Endothelial cell of umbilical vein (primary cell): ENCODE results near the gene KIF25. TPM values are rescaled to one million over a fixed set of nuclear protein-coding genes. Genes with fewer than 3 reads are reported as not detected.

Experiments used
- BruUV-seq: library from RNA; stranded (reverse); fragments of 400-500 nt; replicated peaks from 2 replicates; lab custom pipeline; 2021; lab: Mats Ljungman, UMichigan
- CTCF ChIA-PET: fragments of 300-600, 350-600 bp; sonication (Branson Sonifier 250); formaldehyde crosslinking; loops from one replicate; lab custom pipeline; 2021; ENCODE audit warnings: antibody characterized with exemption, inconsistent platforms; lab: Charles Lee
- POLR2A ChIA-PET: fragments of 300-600, 350-600 bp; sonication (Branson Sonifier 250); formaldehyde crosslinking; loops from one replicate; lab custom pipeline; 2021; ENCODE audit warnings: antibody characterized with exemption, inconsistent platforms; lab: Charles Lee
- DNase-seq: peaks from one replicate; pipeline ENCODE4 v3.0.0-alpha.2; 2011; ENCODE audit warnings: low read depth, low spot score
- FAIRE-seq: peaks from 2 replicates; lab custom pipeline; 2011; peaks lifted over from hg19 to GRCh38; lab: Jason Lieb, UNC
- H2AFZ ChIP-seq: 2 replicates; pipeline ENCODE4 v1.6.0; 2012; ENCODE audit warnings: low read depth, low read length, control low read depth, inconsistent platforms
- H3K27ac ChIP-seq: 2 replicates; pipeline ENCODE4 v1.5.1; 2011; ENCODE audit warnings: low read depth, mild to moderate bottlenecking, control low read depth, low read length, moderate library complexity; ENCODE audit not compliant: insufficient read depth
- H3K27me3 ChIP-seq, 2 experiments: 2 replicates each; pipeline versions ENCODE4 v1.6.0 to v1.6.1; 2011; ENCODE audit warnings: low read length in 2 of 2, mixed read lengths in 1 of 2; ENCODE audit not compliant: control insufficient read depth in 2 of 2, insufficient read depth in 2 of 2
- H3K36me3 ChIP-seq, 2 experiments: 2 replicates in 1 of 2; 3 replicates in 1 of 2; pipeline ENCODE4 v1.5.1; 2011; ENCODE audit warnings: low read length in 2 of 2, mild to moderate bottlenecking in 1 of 2, moderate library complexity in 1 of 2; ENCODE audit not compliant: control insufficient read depth in 2 of 2, insufficient read depth in 2 of 2; ENCODE audit errors: extremely low read depth in 1 of 2
- H3K4me1 ChIP-seq: 3 replicates; pipeline ENCODE4 v1.5.1; 2011; ENCODE audit warnings: mild to moderate bottlenecking, low read length; ENCODE audit not compliant: control insufficient read depth, insufficient read depth; ENCODE audit errors: extremely low read depth
- H3K4me2 ChIP-seq: 2 replicates; pipeline ENCODE4 v1.6.1; 2011; ENCODE audit warnings: low read length, control low read depth, mixed read lengths; ENCODE audit not compliant: insufficient read depth
- H3K4me3 ChIP-seq, 3 experiments: fragments of 200-600 bp in 1 of 3; sonication (generic), shearing (Covaris generic) in 1 of 3; replicated peaks in 1 of 3; 2 replicates each; pipeline ENCODE4 v1.5.1; 2011 to 2016; ENCODE audit warnings: control low read depth in 3 of 3, low read length in 3 of 3, mild to moderate bottlenecking in 2 of 3, inconsistent platforms in 1 of 3, low read depth in 1 of 3, moderate library complexity in 1 of 3; ENCODE audit not compliant: insufficient read depth in 1 of 3
- H3K79me2 ChIP-seq: 2 replicates; pipeline ENCODE4 v1.6.0; 2012; ENCODE audit warnings: low read length, inconsistent platforms; ENCODE audit not compliant: control insufficient read depth, insufficient read depth
- H3K9ac ChIP-seq: replicated peaks from 2 replicates; pipeline ENCODE3; 2011; ENCODE audit warnings: low read length, control low read depth; ENCODE audit not compliant: insufficient read depth; ENCODE audit errors: extremely low read depth
- H3K9me1 ChIP-seq: replicated peaks from 3 replicates; pipeline ENCODE4 v1.6.0; 2011; ENCODE audit warnings: mild to moderate bottlenecking, low read length; ENCODE audit not compliant: control insufficient read depth, insufficient read depth; ENCODE audit errors: extremely low read depth
- H3K9me3 ChIP-seq: replicated peaks from 2 replicates; pipeline ENCODE4 v1.5.1; 2012; ENCODE audit warnings: low read length, inconsistent platforms; ENCODE audit not compliant: control insufficient read depth, insufficient read depth
- H4K20me1 ChIP-seq: replicated peaks from 2 replicates; pipeline ENCODE3; 2011; ENCODE audit warnings: mild to moderate bottlenecking, low read length; ENCODE audit not compliant: control insufficient read depth, insufficient read depth; ENCODE audit errors: extremely low read depth
- EZH2 ChIP-seq: IDR thresholded peaks from 2 replicates; pipeline ENCODE4 v1.6.1; 2012; ENCODE audit warnings: borderline replicate concordance, low read depth, mild to moderate bottlenecking, moderate library complexity, low read length, inconsistent platforms; ENCODE audit not compliant: severe bottlenecking
- FOS ChIP-seq: IDR thresholded peaks from 2 replicates; pipeline ENCODE4 v1.6.1; 2011; ENCODE audit warnings: mild to moderate bottlenecking, low read length, moderate library complexity, borderline replicate concordance; ENCODE audit not compliant: insufficient read depth
- GATA2 ChIP-seq: IDR thresholded peaks from 2 replicates; pipeline ENCODE4 v1.7.0; 2011; ENCODE audit warnings: low read depth, mild to moderate bottlenecking, moderate library complexity, mixed read lengths, low read length; ENCODE audit not compliant: insufficient read length, insufficient read depth
- JUN ChIP-seq: IDR thresholded peaks from 2 replicates; pipeline ENCODE4 v1.6.1; 2011; ENCODE audit warnings: borderline replicate concordance, low read depth; ENCODE audit not compliant: insufficient read length, insufficient read depth
- MYC ChIP-seq: IDR thresholded peaks from one replicate; pipeline ENCODE4 v1.6.1; 2011; ENCODE audit warnings: mild to moderate bottlenecking, low read depth, low read length
- POLR2A ChIP-seq: IDR thresholded peaks from 2 replicates; pipeline ENCODE4 v1.6.1; 2012; ENCODE audit warnings: low read depth, mild to moderate bottlenecking, control low read depth, low read length
- POLR2AphosphoS5 ChIP-seq: IDR thresholded peaks from 2 replicates; pipeline ENCODE4 v1.6.1; 2012; ENCODE audit warnings: low read depth, mild to moderate bottlenecking, control low read depth, low read length, moderate library complexity; ENCODE audit not compliant: insufficient read depth
- dilution Hi-C: fragments of 300-500 bp; cut with MboI; formaldehyde crosslinking; loops from one replicate; pipeline ENCODE4 v1.15.0; 2019; ENCODE audit warnings: low sequenced_read_pairs; ENCODE audit not compliant: extremely low pct_ligation_motif_present
- intact Hi-C: fragments of 100-400 bp; cut with micrococcal nuclease; formaldehyde crosslinking; loops from one replicate; pipeline ENCODE4 v1.10.0; 2022
- polyA plus RNA-seq, 4 experiments: library from polyadenylated mRNA; depleted of rRNA in 3 of 4; stranded (reverse) in 3 of 4; unstranded in 1 of 4; fragments of >200 nt; gene quantifications; 2 replicates each; pipeline versions ENCODE4 v1.2.1 to v1.2.3, GENCODE V29; 2011 to 2012; ENCODE audit warnings: missing spikeins in 1 of 4
- total RNA-seq: library from RNA; stranded (reverse); gene quantifications from 2 replicates; pipeline ENCODE4 v1.2.3, GENCODE V29; 2021
- TF ChIP-seq, protein P1 (sequence below): IDR thresholded peaks from 2 replicates; pipeline ENCODE4 v1.6.1; 2011; ENCODE audit not compliant: insufficient read depth, insufficient read length
- TF ChIP-seq, protein P2 (sequence below), 2 donors: IDR thresholded peaks; 1 replicate in 1 of 2; 2 replicates in 1 of 2; pipeline ENCODE4 v1.5.1; 2011; ENCODE audit warnings: low read length in 2 of 2, mild to moderate bottlenecking in 2 of 2, moderate library complexity in 2 of 2, control low read depth in 1 of 2, inconsistent platforms in 1 of 2, low read depth in 1 of 2; ENCODE audit not compliant: insufficient read depth in 1 of 2; ENCODE audit errors: extremely low read depth in 1 of 2

Gene KIF25
- total and polyA plus RNA-seq, 2 donors (not counting 3 experiments of a cell fraction or from before 2014, with no cell fraction given), result not detected

DNA sequence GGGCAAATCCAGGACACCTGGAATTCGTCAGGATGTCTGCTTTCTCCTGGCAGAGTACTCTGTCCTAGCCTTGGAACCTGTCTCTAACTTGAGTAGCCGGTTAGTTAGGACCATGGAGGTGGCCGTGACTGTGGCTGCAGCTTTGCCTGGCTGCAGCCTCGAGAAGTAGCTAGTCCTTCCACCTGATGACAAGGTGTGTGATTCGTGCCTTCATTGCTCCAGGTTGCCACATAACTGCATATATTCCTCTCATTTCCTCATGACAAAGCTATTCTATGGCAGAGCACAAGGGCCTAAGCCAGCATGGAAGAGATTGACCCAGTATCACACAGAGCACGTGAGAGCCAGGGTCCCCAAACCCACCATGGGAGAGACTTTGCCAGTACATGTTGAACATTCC is 39.8 kb upstream of the KIF25 start:
- Histone ChIP-seq H3K4me1 (no peaks in the 10 kb centered on the region), H2AFZ (no peak overlapping the region), H3K4me2 (no peak overlapping the region), H3K9ac (no peak overlapping the region), H3K4me3 (no peak overlapping the region), H3K27ac (no peak overlapping the region), H3K79me2 (no peaks in the 10 kb centered on the region), H3K9me3 (no peaks in the 10 kb centered on the region), H4K20me1 (no peaks in the 10 kb centered on the region), H3K27me3 (no peaks in the 10 kb centered on the region), H3K9me1 (no peaks in the 10 kb centered on the region), H3K36me3 (peaks cover 7% of the 10 kb centered on the region in 2 experiments)
- DNase-seq (no peak), FAIRE-seq (no peak)
- ChIA-PET POLR2A (no interaction called here), CTCF (no interaction called here)
- intact Hi-C loops (no loop called here), dilution Hi-C loops (no loop called here)
- TF ChIP-seq MYC (no peak), POLR2A (no peak), GATA2 (no peak), EZH2 (no peak), FOS (no peak), JUN (no peak), POLR2AphosphoS5 (no peak)
- TF ChIP-seq, protein P1, sequence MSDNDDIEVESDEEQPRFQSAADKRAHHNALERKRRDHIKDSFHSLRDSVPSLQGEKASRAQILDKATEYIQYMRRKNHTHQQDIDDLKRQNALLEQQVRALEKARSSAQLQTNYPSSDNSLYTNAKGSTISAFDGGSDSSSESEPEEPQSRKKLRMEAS, result no peak
- TF ChIP-seq, protein P2, sequence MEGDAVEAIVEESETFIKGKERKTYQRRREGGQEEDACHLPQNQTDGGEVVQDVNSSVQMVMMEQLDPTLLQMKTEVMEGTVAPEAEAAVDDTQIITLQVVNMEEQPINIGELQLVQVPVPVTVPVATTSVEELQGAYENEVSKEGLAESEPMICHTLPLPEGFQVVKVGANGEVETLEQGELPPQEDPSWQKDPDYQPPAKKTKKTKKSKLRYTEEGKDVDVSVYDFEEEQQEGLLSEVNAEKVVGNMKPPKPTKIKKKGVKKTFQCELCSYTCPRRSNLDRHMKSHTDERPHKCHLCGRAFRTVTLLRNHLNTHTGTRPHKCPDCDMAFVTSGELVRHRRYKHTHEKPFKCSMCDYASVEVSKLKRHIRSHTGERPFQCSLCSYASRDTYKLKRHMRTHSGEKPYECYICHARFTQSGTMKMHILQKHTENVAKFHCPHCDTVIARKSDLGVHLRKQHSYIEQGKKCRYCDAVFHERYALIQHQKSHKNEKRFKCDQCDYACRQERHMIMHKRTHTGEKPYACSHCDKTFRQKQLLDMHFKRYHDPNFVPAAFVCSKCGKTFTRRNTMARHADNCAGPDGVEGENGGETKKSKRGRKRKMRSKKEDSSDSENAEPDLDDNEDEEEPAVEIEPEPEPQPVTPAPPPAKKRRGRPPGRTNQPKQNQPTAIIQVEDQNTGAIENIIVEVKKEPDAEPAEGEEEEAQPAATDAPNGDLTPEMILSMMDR (IDR thresholded peaks at IDR 0.05; ENCODE audit: extremely low read depth in 1 of 2, insufficient read depth in 1 of 2, low read depth in 1 of 2, low read length in 2 of 2), result no peak
- no TSS peak for BruUV-seq
